H9 (cell line): ENCODE results near the gene CEMIP2. TPM values are rescaled to one million over a fixed set of nuclear protein-coding genes. Genes with fewer than 3 reads are reported as not detected.

Experiments used
- DNase-seq: peaks from one replicate; pipeline ENCODE4 v3.0.0-alpha.2; 2017
- H2AFZ ChIP-seq: one replicate; pipeline ENCODE4 v1.6.1; 2013; ENCODE audit warnings: mild to moderate bottlenecking, low read length, control low read depth, moderate library complexity
- H2AK5ac ChIP-seq: 2 replicates; pipeline ENCODE4 v1.6.1; 2013; ENCODE audit warnings: low read length, control low read depth, mixed read lengths; ENCODE audit not compliant: insufficient read length
- H2BK120ac ChIP-seq: one replicate; pipeline ENCODE4 v1.6.1; 2013; ENCODE audit warnings: low read depth, mild to moderate bottlenecking, low read length, control low read depth, inconsistent platforms; ENCODE audit not compliant: poor library complexity, severe bottlenecking
- H2BK12ac ChIP-seq: 2 replicates; pipeline ENCODE4 v1.6.1; 2013; ENCODE audit warnings: low read length, control low read depth, mixed read lengths, low read depth; ENCODE audit not compliant: insufficient read length
- H2BK15ac ChIP-seq: 2 replicates; pipeline ENCODE4 v1.6.1; 2013; ENCODE audit warnings: low read depth, low read length, control low read depth
- H2BK20ac ChIP-seq: one replicate; pipeline ENCODE4 v1.6.1; 2013; ENCODE audit warnings: low read depth, mild to moderate bottlenecking, low read length, control low read depth, inconsistent platforms; ENCODE audit not compliant: poor library complexity, severe bottlenecking
- H2BK5ac ChIP-seq: 2 replicates; pipeline ENCODE4 v1.6.1; 2013; ENCODE audit warnings: low read length, control low read depth, mixed read lengths; ENCODE audit not compliant: insufficient read length
- H3K14ac ChIP-seq: 2 replicates; pipeline ENCODE4 v1.6.1; 2013; ENCODE audit warnings: low read length, control low read depth; ENCODE audit not compliant: insufficient read depth
- H3K18ac ChIP-seq: 2 replicates; pipeline ENCODE4 v1.6.1; 2013; ENCODE audit warnings: low read depth, mild to moderate bottlenecking, mixed read lengths, low read length, control low read depth; ENCODE audit not compliant: insufficient read length
- H3K23ac ChIP-seq: 2 replicates; pipeline ENCODE4 v1.6.1; 2013; ENCODE audit warnings: low read length, control low read depth, mixed read lengths, low read depth; ENCODE audit not compliant: insufficient read length
- H3K23me2 ChIP-seq: 2 replicates; pipeline ENCODE4 v1.6.1; 2013; ENCODE audit warnings: low read depth, mild to moderate bottlenecking, mixed read lengths, low read length, control low read depth; ENCODE audit not compliant: insufficient read length, poor library complexity, severe bottlenecking
- H3K27ac ChIP-seq: 2 replicates; pipeline ENCODE4 v1.5.1; 2013; ENCODE audit warnings: low read length, control low read depth, mixed read lengths, low read depth; ENCODE audit not compliant: insufficient read length
- H3K27me3 ChIP-seq: 2 replicates; pipeline ENCODE4 v1.6.1; 2013; ENCODE audit warnings: low read length, control low read depth, inconsistent platforms; ENCODE audit not compliant: insufficient read depth
- H3K4ac ChIP-seq: 2 replicates; pipeline ENCODE4 v1.6.1; 2013; ENCODE audit warnings: low read depth, mild to moderate bottlenecking, control low read depth, inconsistent platforms, low read length, moderate library complexity
- H3K4me1 ChIP-seq: 2 replicates; pipeline ENCODE4 v1.6.1; 2013; ENCODE audit warnings: low read length, control low read depth, inconsistent platforms; ENCODE audit not compliant: insufficient read depth
- H3K4me2 ChIP-seq: 2 replicates; pipeline ENCODE4 v1.6.1; 2013; ENCODE audit warnings: low read length, control low read depth, mixed read lengths; ENCODE audit not compliant: insufficient read length, insufficient read depth
- H3K56ac ChIP-seq: 2 replicates; pipeline ENCODE4 v1.6.1; 2013; ENCODE audit warnings: low read depth, mild to moderate bottlenecking, mixed read lengths, low read length, control low read depth; ENCODE audit not compliant: insufficient read length
- H3K79me1 ChIP-seq: 2 replicates; pipeline ENCODE4 v1.6.1; 2013; ENCODE audit warnings: low read depth, mild to moderate bottlenecking, moderate library complexity, low read length, control low read depth, inconsistent platforms; ENCODE audit not compliant: insufficient read depth, poor library complexity, severe bottlenecking
- H3K79me2 ChIP-seq: 2 replicates; pipeline ENCODE4 v1.6.1; 2013; ENCODE audit warnings: low read length, control low read depth, inconsistent platforms; ENCODE audit not compliant: insufficient read depth
- H3K9ac ChIP-seq: 2 replicates; pipeline ENCODE4 v1.6.1; 2013; ENCODE audit warnings: low read length, control low read depth, mixed read lengths; ENCODE audit not compliant: insufficient read length; ENCODE audit errors: extremely low read depth
- H3K9me3 ChIP-seq: one replicate; pipeline ENCODE4 v1.6.1; 2013; ENCODE audit warnings: low read depth, low read length, inconsistent platforms; ENCODE audit not compliant: control insufficient read depth
- H3T11ph ChIP-seq: one replicate; pipeline ENCODE4 v1.6.1; 2013; ENCODE audit warnings: mild to moderate bottlenecking, low read length, control low read depth, inconsistent platforms
- H4K20me1 ChIP-seq: one replicate; pipeline ENCODE4 v1.6.1; 2013; ENCODE audit not compliant: control insufficient read depth, insufficient read length, insufficient read depth
- H4K5ac ChIP-seq: 2 replicates; pipeline ENCODE4 v1.6.1; 2013; ENCODE audit warnings: low read depth, mild to moderate bottlenecking, mixed read lengths, low read length, control low read depth; ENCODE audit not compliant: insufficient read length
- H4K8ac ChIP-seq: replicated peaks from 2 replicates; pipeline ENCODE4 v1.6.1; 2013; ENCODE audit warnings: low read length, control low read depth, mixed read lengths, low read depth; ENCODE audit not compliant: insufficient read length
- H4K91ac ChIP-seq: 2 replicates; pipeline ENCODE4 v1.6.1; 2013; ENCODE audit warnings: low read depth, mild to moderate bottlenecking, moderate library complexity, mixed read lengths, low read length, control low read depth; ENCODE audit not compliant: insufficient read length
- H3K27ac Mint-ChIP-seq, 3 experiments: 2 replicates in 2 of 3; 3 replicates in 1 of 3; pipeline ENCODE4 v1.8.0; 2020 to 2021; ENCODE audit warnings: mixed read lengths in 3 of 3, mild to moderate bottlenecking in 1 of 3, moderate library complexity in 1 of 3
- H3K27me3 Mint-ChIP-seq: 2 replicates; pipeline ENCODE4 v1.8.0; 2021; ENCODE audit warnings: low read depth, mild to moderate bottlenecking, moderate library complexity, mixed read lengths
- H3K36me3 Mint-ChIP-seq, 3 experiments: 2 replicates in 2 of 3; 3 replicates in 1 of 3; pipeline ENCODE4 v1.8.0; 2020 to 2021; ENCODE audit warnings: low read depth in 3 of 3, mixed read lengths in 3 of 3; ENCODE audit not compliant: insufficient read depth in 1 of 3
- H3K4me1 Mint-ChIP-seq, 2 experiments: 2 replicates each; pipeline ENCODE4 v1.8.0; 2020; ENCODE audit warnings: mixed read lengths in 2 of 2
- H3K4me3 Mint-ChIP-seq, 2 experiments: 2 replicates in 1 of 2; 3 replicates in 1 of 2; pipeline ENCODE4 v1.8.0; 2020 to 2021; ENCODE audit warnings: mild to moderate bottlenecking in 2 of 2, mixed read lengths in 2 of 2, moderate library complexity in 1 of 2
- H3K9me3 Mint-ChIP-seq, 2 experiments: 2 replicates in 1 of 2; 3 replicates in 1 of 2; pipeline ENCODE4 v1.8.0; 2020; ENCODE audit warnings: mild to moderate bottlenecking in 2 of 2, mixed read lengths in 2 of 2, moderate library complexity in 1 of 2
- WGBS: extraction: QIAGEN DNeasy Blood & Tissue Kit; methylation state at CpG from one replicate; pipeline ENCODE4 v1.1.7; 2013; ENCODE audit warnings: missing lambda C conversion rate, low lambda C conversion rate, mixed read lengths; ENCODE audit not compliant: insufficient read length; ENCODE audit errors: extremely low coverage; 5-methylcytosine and 5-hydroxymethylcytosine counted together
- total RNA-seq: library from RNA; stranded (reverse); gene quantifications from 2 replicates; pipeline ENCODE4 v1.2.1, GENCODE V29; 2021
- TF ChIP-seq, protein P1 (sequence below): fragments of 200-600 bp; sonication (generic); conservative IDR thresholded peaks from 3 replicates; pipeline ENCODE4 v1.8.0; 2021; ENCODE audit warnings: antibody characterized with exemption, mild to moderate bottlenecking

CEMIP2 gene
- total RNA-seq, 1 experiment from 2014 or later, result 77.2 TPM

DNA sequence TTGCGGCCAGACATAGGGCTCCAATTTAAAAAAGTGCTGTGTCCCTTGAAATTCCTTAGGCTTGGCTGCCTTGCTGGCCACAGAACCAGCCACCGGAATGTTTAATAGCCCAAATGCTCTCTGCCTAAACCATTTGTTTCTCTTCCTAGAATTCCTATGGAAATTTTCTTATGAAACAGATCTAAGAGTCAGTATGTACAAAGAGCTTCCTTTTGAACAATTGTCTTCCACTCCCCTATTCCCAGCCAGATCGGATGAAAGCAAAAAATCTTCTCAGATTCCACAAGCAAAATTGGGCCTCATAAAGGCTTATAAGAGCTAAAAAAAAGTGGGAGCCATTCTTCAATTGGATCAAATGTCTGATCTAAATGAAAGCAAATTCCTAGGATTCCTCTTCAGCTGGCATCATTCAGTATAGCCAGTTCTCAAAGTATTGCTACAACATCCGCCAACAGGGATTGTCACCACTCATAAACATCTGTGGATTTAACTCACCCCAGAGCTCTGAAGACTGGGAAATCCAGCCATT, 104.3 kb downstream of the CEMIP2 start:
- H4K20me1 ChIP-seq, result no peaks in the 10 kb centered on the region
- Mint-ChIP-seq H3K36me3 (peaks cover 0 to 6% (median 0%) of the 10 kb centered on the region in 3 experiments; a peak in 1 of 7 replicates), H3K4me3 (peak overlapping the region in 1 of 2 experiments; percentile 6; a peak in 1 of 5 replicates), H3K27ac (peak overlapping the region; percentile 84 to 95 (median 88)), H3K4me1 (peaks cover 36 to 38% of the 10 kb centered on the region in 2 experiments), H3K27me3 (no peaks in the 10 kb centered on the region), H3K9me3 (no peaks in the 10 kb centered on the region)
- no peak overlapping the region for H3T11ph ChIP-seq
- no CpG with 5 or more reads among the region's 4 CpGs for WGBS
- no peaks in the 10 kb centered on the region for H3K79me2 ChIP-seq
- TF ChIP-seq, protein P1, sequence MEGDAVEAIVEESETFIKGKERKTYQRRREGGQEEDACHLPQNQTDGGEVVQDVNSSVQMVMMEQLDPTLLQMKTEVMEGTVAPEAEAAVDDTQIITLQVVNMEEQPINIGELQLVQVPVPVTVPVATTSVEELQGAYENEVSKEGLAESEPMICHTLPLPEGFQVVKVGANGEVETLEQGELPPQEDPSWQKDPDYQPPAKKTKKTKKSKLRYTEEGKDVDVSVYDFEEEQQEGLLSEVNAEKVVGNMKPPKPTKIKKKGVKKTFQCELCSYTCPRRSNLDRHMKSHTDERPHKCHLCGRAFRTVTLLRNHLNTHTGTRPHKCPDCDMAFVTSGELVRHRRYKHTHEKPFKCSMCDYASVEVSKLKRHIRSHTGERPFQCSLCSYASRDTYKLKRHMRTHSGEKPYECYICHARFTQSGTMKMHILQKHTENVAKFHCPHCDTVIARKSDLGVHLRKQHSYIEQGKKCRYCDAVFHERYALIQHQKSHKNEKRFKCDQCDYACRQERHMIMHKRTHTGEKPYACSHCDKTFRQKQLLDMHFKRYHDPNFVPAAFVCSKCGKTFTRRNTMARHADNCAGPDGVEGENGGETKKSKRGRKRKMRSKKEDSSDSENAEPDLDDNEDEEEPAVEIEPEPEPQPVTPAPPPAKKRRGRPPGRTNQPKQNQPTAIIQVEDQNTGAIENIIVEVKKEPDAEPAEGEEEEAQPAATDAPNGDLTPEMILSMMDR, result no peak
- no peak overlapping the region for H2BK12ac ChIP-seq
- no peak overlapping the region for H3K23ac ChIP-seq
- no peaks in the 10 kb centered on the region for H3K23me2 ChIP-seq
- no peaks in the 10 kb centered on the region for H3K27me3 ChIP-seq
- H2BK15ac ChIP-seq, result no peak overlapping the region
- H3K79me1 ChIP-seq, result no peaks in the 10 kb centered on the region
- no peak overlapping the region for H3K18ac ChIP-seq
- no peak overlapping the region for H2AK5ac ChIP-seq
- peaks cover 8% of the 10 kb centered on the region; the same call in 1 of the 2 replicates for H3K4me1 ChIP-seq
- H4K91ac ChIP-seq, result no peak overlapping the region
- H2BK5ac ChIP-seq, result no peak overlapping the region
- no peak overlapping the region for H3K14ac ChIP-seq
- H2BK120ac ChIP-seq, result peak overlapping the region; percentile 65
- no peak overlapping the region for H3K4ac ChIP-seq
- no peak overlapping the region for H3K4me2 ChIP-seq
- no peaks in the 10 kb centered on the region for H3K9me3 ChIP-seq
- no peak overlapping the region for H3K27ac ChIP-seq
- no peak overlapping the region for H2BK20ac ChIP-seq
- no peak overlapping the region for H3K56ac ChIP-seq
- no peak overlapping the region for H4K8ac ChIP-seq
- H3K9ac ChIP-seq, result no peak overlapping the region
- no peak overlapping the region for H2AFZ ChIP-seq
- no peak overlapping the region for H4K5ac ChIP-seq
- DNase-seq, result no peak
